Activated CD8-positive, alpha-beta memory T cell treated with anti-CD3 and anti-CD28 coated beads for 48 hours (primary cell): Measurements from ENCODE around the gene PTPRE.

Source experiments
- DNase-seq, 3 experiments: peaks; one replicate each; pipeline ENCODE4 v3.0.0-alpha.2; 2020; ENCODE audit warnings: low read depth in 2 of 3, low spot score in 2 of 3

PTPRE gene

GRCh38 chr10:127949831-127950230 is 42.9 kb downstream of the PTPRE start:
- DNase-seq, result no peak

- no peak for DNase-seq
Measured at GRCh38 chr10:127951861-127952574, 45.1 kb downstream of the PTPRE start.

- DNase-seq, result no peak
Measured at GRCh38 chr10:127952575-127952869, 45.6 kb downstream of the PTPRE start.

GRCh38 chr10:127952918-127953317 is 46.0 kb downstream of the PTPRE start:
- no peak for DNase-seq

- no peak for DNase-seq
Measured at GRCh38 chr10:127953876-127954275, 47.0 kb downstream of the PTPRE start.

- DNase-seq, result no peak
Measured at GRCh38 chr10:127959428-127959827, 52.5 kb downstream of the PTPRE start.

- DNase-seq, result no peak
Measured at GRCh38 chr10:127961071-127961470, 54.2 kb downstream of the PTPRE start.

- DNase-seq, result no peak
Measured at GRCh38 chr10:127962205-127962604, 55.3 kb downstream of the PTPRE start.

GRCh38 chr10:127963136-127963535 is 56.2 kb downstream of the PTPRE start:
- DNase-seq, result no peak

- no peak for DNase-seq
Measured at GRCh38 chr10:127964621-127965020, 57.7 kb downstream of the PTPRE start.

GRCh38 chr10:127966875-127967274 is 60.0 kb downstream of the PTPRE start:
- DNase-seq, result no peak

- DNase-seq, result no peak
Measured at GRCh38 chr10:127968027-127968441, 61.1 kb downstream of the PTPRE start.

GRCh38 chr10:127968659-127969058 is 61.8 kb downstream of the PTPRE start:
- no peak for DNase-seq

GRCh38 chr10:127971101-127971946 is 64.4 kb downstream of the PTPRE start:
- no peak for DNase-seq

- no peak for DNase-seq
Measured at GRCh38 chr10:127971963-127972615, 65.2 kb downstream of the PTPRE start.

GRCh38 chr10:127972751-127973357 is 66.0 kb downstream of the PTPRE start:
- DNase-seq, result no peak

- DNase-seq, result no peak
Measured at GRCh38 chr10:127973791-127974311, 66.9 kb downstream of the PTPRE start.

- no peak for DNase-seq
Measured at GRCh38 chr10:127974911-127975310, 68.0 kb downstream of the PTPRE start.

- no peak for DNase-seq
Measured at GRCh38 chr10:127976286-127976685, 69.4 kb downstream of the PTPRE start.

GRCh38 chr10:127976701-127977356 is 69.9 kb downstream of the PTPRE start:
- DNase-seq, result no peak
